Activated T-cell treated with anti-CD3 and anti-CD28 coated beads, Interleukin-2, amount 50 U/mL, for 24 hours (primary cell): ENCODE measurements around the gene KLHL8.
"Not testable (repeated sequence)": the region's sequence is repeated elsewhere in the genome, so short reads cannot be mapped to it uniquely, and the experiment has no call there.

Experiments used
- DNase-seq: peaks from one replicate; pipeline ENCODE4 v3.0.0-alpha.2; 2020
- H3K27ac Mint-ChIP-seq: 2 replicates; pipeline ENCODE4 v1.8.0; 2020; ENCODE audit warnings: mild to moderate bottlenecking, mixed read lengths
- H3K27me3 Mint-ChIP-seq: 2 replicates; pipeline ENCODE4 v1.8.0; 2020; ENCODE audit warnings: mixed read lengths
- H3K36me3 Mint-ChIP-seq: 2 replicates; pipeline ENCODE4 v1.8.0; 2020; ENCODE audit warnings: low read depth, mixed read lengths
- H3K4me1 Mint-ChIP-seq: 2 replicates; pipeline ENCODE4 v1.8.0; 2020; ENCODE audit warnings: low read depth, mixed read lengths
- H3K4me3 Mint-ChIP-seq: 2 replicates; pipeline ENCODE4 v1.8.0; 2020; ENCODE audit warnings: mild to moderate bottlenecking, moderate library complexity, mixed read lengths
- H3K9me3 Mint-ChIP-seq: 2 replicates; pipeline ENCODE4 v1.8.0; 2020; ENCODE audit warnings: mixed read lengths

The KLHL8 gene

GRCh38 chr4:87239821-87240220, 19.4 kb upstream of the KLHL8 start:
- Mint-ChIP-seq H3K36me3 (peaks cover 4% of the 10 kb centered on the region), H3K27me3 (no peaks in the 10 kb centered on the region), H3K4me1 (peaks cover 6% of the 10 kb centered on the region), H3K9me3 (peaks cover 18% of the 10 kb centered on the region), H3K27ac (no peak overlapping the region), H3K4me3 (no peak overlapping the region)
- no peak for DNase-seq

GRCh38 chr4:87239194-87239593, 18.8 kb upstream of the KLHL8 start:
- Mint-ChIP-seq H3K36me3 (peaks cover 4% of the 10 kb centered on the region), H3K9me3 (peaks cover 15% of the 10 kb centered on the region), H3K27ac (no peak overlapping the region), H3K4me3 (no peak overlapping the region), H3K4me1 (peaks cover 6% of the 10 kb centered on the region), H3K27me3 (no peaks in the 10 kb centered on the region)
- DNase-seq: no peak

DNA sequence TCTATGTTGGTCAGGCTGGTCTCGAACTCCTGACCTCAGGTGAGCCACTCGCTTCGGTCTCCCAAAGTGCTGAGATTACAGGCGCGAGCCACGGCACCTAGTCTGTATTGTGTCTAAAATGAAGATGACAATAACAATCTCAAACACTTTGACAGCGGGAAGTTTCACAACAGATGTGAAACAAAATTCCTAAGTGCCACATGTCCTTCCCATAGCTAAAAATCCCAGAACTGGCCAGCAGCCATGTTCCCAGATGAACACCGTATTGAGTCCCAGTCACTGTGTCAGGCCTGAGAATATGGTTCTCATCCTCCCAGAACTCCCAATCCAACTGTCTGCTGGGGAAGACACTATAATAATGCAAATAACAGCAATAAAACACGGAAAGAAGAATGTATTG, 16.4 kb upstream of the KLHL8 start:
- Mint-ChIP-seq H3K9me3 (peaks cover under 1% of the 10 kb centered on the region), H3K4me1 (peaks cover 6% of the 10 kb centered on the region), H3K4me3 (no peak overlapping the region), H3K27me3 (no peaks in the 10 kb centered on the region), H3K27ac (no peak overlapping the region), H3K36me3 (no peaks in the 10 kb centered on the region)
- no peak for DNase-seq

- Mint-ChIP-seq H3K36me3 (no peaks in the 10 kb centered on the region), H3K9me3 (no peaks in the 10 kb centered on the region), H3K27me3 (no peaks in the 10 kb centered on the region), H3K4me3 (peak overlapping the region; percentile 77), H3K4me1 (peaks cover 6% of the 10 kb centered on the region), H3K27ac (no peak overlapping the region)
- no peak for DNase-seq
These were observed 14.7 kb upstream of the KLHL8 start for GRCh38 chr4:87235020-87235671.

DNA sequence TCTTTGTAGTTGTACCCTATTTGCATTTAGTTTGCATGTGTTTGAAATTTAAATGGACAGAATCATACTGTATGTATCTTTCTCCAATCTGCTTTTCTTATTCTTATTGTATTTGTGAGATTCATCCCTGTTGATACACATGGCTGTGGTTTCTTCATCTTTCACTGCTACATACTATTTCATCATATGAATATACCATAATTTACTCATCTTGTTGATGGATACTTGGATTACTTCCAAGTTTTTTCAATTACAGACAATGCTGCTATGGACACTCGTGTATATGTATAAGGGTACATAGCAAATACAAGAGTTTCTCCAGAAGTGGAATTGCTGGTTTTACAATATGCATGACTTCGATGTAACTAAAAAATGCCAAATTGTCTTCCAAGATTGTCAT, 11.8 kb upstream of the KLHL8 start:
- H3K27ac Mint-ChIP-seq: no peak overlapping the region
- peaks cover 6% of the 10 kb centered on the region for H3K4me1 Mint-ChIP-seq
- DNase-seq: no peak

GRCh38 chr4:87230806-87231205, 10.4 kb upstream of the KLHL8 start:
- no peaks in the 10 kb centered on the region for H3K9me3 Mint-ChIP-seq
- H3K4me1 Mint-ChIP-seq: peaks cover 5% of the 10 kb centered on the region
- no peak overlapping the region for H3K4me3 Mint-ChIP-seq
- no peak overlapping the region for H3K27ac Mint-ChIP-seq
- no peaks in the 10 kb centered on the region for H3K27me3 Mint-ChIP-seq
- DNase-seq: no peak
- no peaks in the 10 kb centered on the region for H3K36me3 Mint-ChIP-seq

More for the DNA sequence above, 11.8 kb upstream of the KLHL8 start:
- no peaks in the 10 kb centered on the region for H3K27me3 Mint-ChIP-seq
- H3K36me3 Mint-ChIP-seq: no peaks in the 10 kb centered on the region
- no peak overlapping the region for H3K4me3 Mint-ChIP-seq
- H3K9me3 Mint-ChIP-seq: no peaks in the 10 kb centered on the region

GRCh38 chr4:87229979-87230378, 9.6 kb upstream of the KLHL8 start:
- no peak overlapping the region for H3K4me3 Mint-ChIP-seq
- H3K27ac Mint-ChIP-seq: no peak overlapping the region
- no peaks in the 10 kb centered on the region for H3K27me3 Mint-ChIP-seq
- no peaks in the 10 kb centered on the region for H3K4me1 Mint-ChIP-seq
- DNase-seq: no peak
- H3K36me3 Mint-ChIP-seq: no peaks in the 10 kb centered on the region
- no peaks in the 10 kb centered on the region for H3K9me3 Mint-ChIP-seq

DNA sequence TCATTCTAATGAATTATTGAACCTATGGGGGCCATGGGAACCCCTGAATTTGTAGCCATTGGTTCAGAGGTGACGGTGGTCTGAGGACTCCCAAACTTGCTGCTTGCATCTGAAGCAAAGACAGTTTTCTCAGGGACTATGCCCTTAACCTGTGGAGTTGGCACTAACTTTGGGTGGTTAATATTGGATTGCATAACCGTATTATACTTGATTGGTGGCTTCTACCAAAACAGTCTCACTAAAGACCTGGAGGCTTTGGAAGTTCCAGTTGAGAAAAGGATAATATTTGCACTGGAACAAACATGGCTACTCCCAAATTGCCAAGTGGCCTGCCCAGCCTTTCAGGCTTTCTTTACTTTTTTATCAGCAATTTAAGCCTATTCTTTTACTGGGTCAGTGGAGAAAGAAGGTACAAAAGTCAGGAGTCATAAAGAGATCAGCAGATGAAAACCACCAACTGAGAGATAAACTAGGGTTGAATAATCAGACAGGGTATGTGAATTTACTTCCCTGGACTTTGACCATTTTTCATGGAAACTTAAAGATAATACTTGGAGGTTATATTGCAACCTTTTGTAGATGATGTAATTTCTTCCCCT, 7.9 kb upstream of the KLHL8 start:
- H3K4me3 Mint-ChIP-seq: no peak overlapping the region
- no peaks in the 10 kb centered on the region for H3K27me3 Mint-ChIP-seq

DNA sequence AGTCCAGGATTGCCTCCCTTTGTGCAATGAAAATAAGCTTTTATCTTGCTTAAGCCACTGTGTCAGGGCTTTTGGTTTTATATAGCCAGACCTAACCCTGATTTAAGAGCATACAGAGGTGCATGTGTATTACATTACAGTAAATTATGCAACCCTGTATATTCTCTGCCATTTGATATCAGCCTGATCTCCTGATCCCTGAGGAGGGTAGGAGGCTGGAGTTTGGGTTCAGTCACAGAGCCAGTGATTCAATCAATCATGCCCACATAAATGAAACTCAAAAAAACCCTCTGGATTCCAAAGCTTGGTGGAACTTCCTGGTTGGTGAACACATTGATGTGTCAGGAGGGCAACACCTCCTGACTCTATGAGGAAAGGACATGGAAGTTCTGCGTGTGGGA, 7.3 kb upstream of the KLHL8 start:
- H3K36me3 Mint-ChIP-seq: no peaks in the 10 kb centered on the region
- H3K27ac Mint-ChIP-seq: no peak overlapping the region
- H3K4me1 Mint-ChIP-seq: no peaks in the 10 kb centered on the region
- no peaks in the 10 kb centered on the region for H3K9me3 Mint-ChIP-seq
- no peaks in the 10 kb centered on the region for H3K27me3 Mint-ChIP-seq
- DNase-seq: no peak
- H3K4me3 Mint-ChIP-seq: no peak overlapping the region

More for the DNA sequence above, 7.9 kb upstream of the KLHL8 start:
- H3K9me3 Mint-ChIP-seq: no peaks in the 10 kb centered on the region
- no peak for DNase-seq
- no peaks in the 10 kb centered on the region for H3K36me3 Mint-ChIP-seq
- no peak overlapping the region for H3K27ac Mint-ChIP-seq
- H3K4me1 Mint-ChIP-seq: no peaks in the 10 kb centered on the region

- Mint-ChIP-seq H3K36me3 (no peaks in the 10 kb centered on the region), H3K9me3 (no peaks in the 10 kb centered on the region), H3K4me3 (no peak overlapping the region), H3K27me3 (no peaks in the 10 kb centered on the region), H3K4me1 (peaks cover 1% of the 10 kb centered on the region), H3K27ac (no peak overlapping the region)
- no peak for DNase-seq
These were observed 5.5 kb upstream of the KLHL8 start for GRCh38 chr4:87225936-87226335.

DNA sequence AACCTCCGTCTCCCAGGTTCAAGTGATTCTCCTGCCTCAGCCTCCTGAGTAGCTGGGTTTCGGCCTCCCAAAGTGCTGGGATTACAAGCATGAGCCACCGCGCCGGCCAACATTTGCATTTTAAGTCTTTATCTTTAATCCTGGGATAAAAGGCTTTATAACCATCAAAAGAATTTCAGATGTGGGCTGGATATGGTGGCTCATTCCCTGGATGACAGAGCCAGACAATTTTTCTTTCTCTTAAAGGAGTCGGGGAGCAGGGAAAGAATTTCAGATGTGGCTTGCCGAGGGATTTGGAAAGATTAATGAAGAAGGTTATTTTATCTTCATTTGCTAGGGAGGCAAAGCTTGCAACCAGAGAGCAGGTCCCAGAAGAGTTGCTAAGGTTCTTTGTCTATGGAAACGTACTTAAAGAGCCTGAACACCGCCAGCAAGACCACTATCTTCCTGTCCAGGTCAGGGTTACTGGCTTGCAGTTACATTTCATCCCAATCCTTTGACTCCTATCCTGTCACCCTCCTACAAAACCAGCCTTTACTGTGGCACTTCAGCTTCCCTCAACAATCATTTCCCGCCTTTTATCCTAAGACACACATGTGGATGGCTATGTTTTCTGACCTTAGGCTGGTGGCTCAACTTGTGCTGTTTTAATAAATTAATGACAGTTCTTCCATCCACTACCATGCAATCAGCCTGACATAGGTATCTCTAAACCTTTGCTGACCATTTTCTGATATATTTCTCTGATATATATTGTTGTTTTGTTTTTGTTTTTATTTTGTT, 3.9 kb upstream of the KLHL8 start:
- no peak for DNase-seq
- Mint-ChIP-seq H3K4me1 (peaks cover 7% of the 10 kb centered on the region), H3K4me3 (no peak overlapping the region), H3K9me3 (no peaks in the 10 kb centered on the region), H3K27me3 (no peaks in the 10 kb centered on the region), H3K36me3 (peaks cover 5% of the 10 kb centered on the region), H3K27ac (no peak overlapping the region)

DNA sequence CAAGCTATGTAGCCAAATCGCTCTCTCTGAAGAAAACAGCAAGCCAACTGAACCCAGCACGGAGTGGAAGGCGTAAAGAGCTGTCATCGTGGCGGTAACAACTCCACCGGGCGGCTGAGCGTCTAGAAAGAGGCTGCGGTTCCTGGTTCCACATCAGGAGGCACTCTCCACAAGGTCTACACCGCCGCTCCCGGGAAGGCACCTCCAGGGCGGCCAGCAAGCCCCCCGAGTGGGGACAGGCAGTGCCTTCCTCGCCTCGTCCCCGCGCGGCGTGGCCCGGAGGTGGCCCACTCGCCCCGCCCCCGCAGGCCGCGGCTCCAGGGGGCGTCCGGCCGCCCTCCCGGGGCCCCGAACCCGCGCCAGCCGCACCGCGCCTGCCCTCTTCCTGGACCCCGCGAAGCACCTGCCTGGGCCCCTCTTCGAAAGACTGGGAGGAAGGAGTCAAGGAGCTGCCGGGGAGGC, 755 bp downstream of the KLHL8 start:
- peak overlapping the region; percentile 95 for H3K27ac Mint-ChIP-seq
- H3K36me3 Mint-ChIP-seq: peaks cover 24% of the 10 kb centered on the region
- peak overlapping the region; percentile 92 for H3K4me3 Mint-ChIP-seq
- no peak for DNase-seq
- no peaks in the 10 kb centered on the region for H3K27me3 Mint-ChIP-seq
- no peaks in the 10 kb centered on the region for H3K9me3 Mint-ChIP-seq
- peaks cover 26% of the 10 kb centered on the region for H3K4me1 Mint-ChIP-seq

DNA sequence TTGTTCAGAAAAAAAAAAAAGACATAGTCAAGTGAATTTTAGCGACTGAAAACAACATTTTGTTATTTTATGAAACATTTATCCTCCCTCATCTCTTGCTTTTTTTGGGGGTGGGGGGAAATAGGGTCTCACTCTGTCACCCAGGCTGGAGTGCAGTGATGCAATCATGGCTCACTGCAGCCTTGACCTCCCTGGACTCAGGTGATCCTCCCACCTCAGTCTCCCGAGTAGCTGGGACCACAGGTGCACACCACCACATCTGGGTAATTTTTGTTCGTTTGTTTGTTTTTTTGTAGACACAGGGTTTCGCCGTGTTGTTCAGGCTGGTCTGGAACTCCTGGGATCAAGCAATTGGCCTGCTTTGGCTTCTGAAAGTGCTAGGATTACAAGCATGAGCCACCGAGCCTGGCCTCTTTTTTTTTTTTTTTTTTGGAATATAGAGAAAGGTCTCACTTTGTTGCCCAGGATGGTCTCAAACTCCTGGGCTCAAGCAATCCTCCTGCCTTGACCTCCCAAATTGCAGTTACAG, 3.1 kb downstream of the KLHL8 start:
- H3K4me3 Mint-ChIP-seq, H3K27me3 Mint-ChIP-seq, DNase-seq, H3K27ac Mint-ChIP-seq, H3K9me3 Mint-ChIP-seq: not testable (repeated sequence)
- peaks cover 26% of the 10 kb centered on the region for H3K4me1 Mint-ChIP-seq
- H3K36me3 Mint-ChIP-seq: peaks cover 24% of the 10 kb centered on the region

DNA sequence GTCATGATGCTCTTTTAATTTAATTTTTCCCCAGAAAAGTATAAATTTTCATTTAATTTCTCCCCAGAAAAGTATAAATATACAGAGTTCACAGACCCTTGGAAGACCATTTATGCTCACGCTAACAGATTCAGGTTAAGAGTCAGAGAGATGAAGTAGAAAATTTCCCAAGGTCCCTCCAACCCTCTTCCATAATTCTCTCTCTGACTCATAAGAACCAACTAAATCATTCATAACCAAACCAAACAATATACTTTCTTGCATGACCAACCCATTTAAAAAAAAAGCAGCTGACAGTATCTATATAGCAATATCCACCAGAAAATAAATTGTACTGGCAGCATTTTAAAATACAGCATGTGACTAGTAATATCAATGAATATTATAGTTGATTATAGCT, 3.9 kb downstream of the KLHL8 start:
- DNase-seq: no peak
- H3K27ac Mint-ChIP-seq: no peak overlapping the region
- H3K27me3 Mint-ChIP-seq: no peaks in the 10 kb centered on the region
- H3K36me3 Mint-ChIP-seq: peaks cover 24% of the 10 kb centered on the region
- H3K9me3 Mint-ChIP-seq: no peaks in the 10 kb centered on the region
- no peak overlapping the region for H3K4me3 Mint-ChIP-seq
- peaks cover 27% of the 10 kb centered on the region for H3K4me1 Mint-ChIP-seq
